ENCODE data around the gene MFSD11.

DNA sequence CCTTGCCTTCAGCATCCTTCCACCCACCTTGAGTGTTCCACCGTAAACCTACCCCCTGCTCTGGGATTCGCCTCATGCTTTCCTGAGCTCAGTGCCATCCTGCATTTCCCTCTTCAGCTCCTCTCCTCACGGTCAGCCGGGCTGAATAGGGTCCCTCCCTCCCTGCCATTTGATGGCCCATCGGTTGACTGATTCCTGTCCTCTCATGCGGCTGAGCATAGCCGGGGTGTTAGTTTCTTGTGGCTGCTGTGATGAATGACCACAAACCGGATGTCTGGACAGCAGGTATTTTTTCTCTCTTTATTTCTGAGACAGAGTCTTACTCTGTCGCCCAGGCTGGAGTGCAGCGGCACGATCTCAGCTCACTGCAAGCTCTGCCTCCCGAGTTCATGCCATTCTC lies 86.2 kb downstream of the MFSD11 start:
- TF ChIP-seq CTCF (IDR thresholded peaks at IDR 0.05) (no peak), POLR2AphosphoS5 (IDR thresholded peaks at IDR 0.05; ENCODE audit: insufficient read depth in 1 of 2, low read depth in 1 of 2) (no peak), POLR2A (IDR thresholded peaks at IDR 0.05) (no peak)
